Liver (tissue), 9 donors: ENCODE data around the gene NDUFAF8. TPM values are rescaled to one million over a fixed set of nuclear protein-coding genes. Genes with fewer than 3 reads are reported as not detected.

ENCODE experiments used
- DNase-seq: peaks from one replicate; pipeline ENCODE4 v3.0.0-alpha.2; 2017; ENCODE audit warnings: low spot score
- H3K27ac ChIP-seq, 2 donors: one replicate each; pipeline ENCODE4 v1.7.0; 2013; ENCODE audit warnings: inconsistent platforms in 2 of 2, low read length in 2 of 2, control low read depth in 1 of 2, low read depth in 1 of 2, mild to moderate bottlenecking in 1 of 2
- H3K27me3 ChIP-seq, 4 donors: one replicate each; pipeline versions ENCODE4 v1.6.1 to v1.7.0; 2013; ENCODE audit warnings: low read length in 3 of 4, inconsistent platforms in 1 of 4, mild to moderate bottlenecking in 1 of 4, moderate library complexity in 1 of 4; ENCODE audit not compliant: control insufficient read depth in 4 of 4, insufficient read depth in 4 of 4
- H3K36me3 ChIP-seq, 4 donors: one replicate each; pipeline versions ENCODE4 v1.6.1 to v1.7.0; 2013; ENCODE audit warnings: low read length in 3 of 4, mild to moderate bottlenecking in 3 of 4, low read depth in 1 of 4, moderate library complexity in 1 of 4; ENCODE audit not compliant: control insufficient read depth in 4 of 4, insufficient read depth in 3 of 4
- H3K4me1 ChIP-seq, 4 donors: one replicate each; pipeline versions ENCODE4 v1.6.1 to v1.7.0; 2013; ENCODE audit warnings: low read length in 3 of 4, mild to moderate bottlenecking in 3 of 4, moderate library complexity in 1 of 4; ENCODE audit not compliant: control insufficient read depth in 4 of 4, insufficient read depth in 4 of 4
- H3K4me3 ChIP-seq, 3 donors: one replicate each; pipeline versions ENCODE4 v1.6.1 to v1.7.0; 2013; ENCODE audit warnings: low read length in 3 of 3, control low read depth in 1 of 3, low read depth in 1 of 3, mild to moderate bottlenecking in 1 of 3
- H3K9ac ChIP-seq, 2 donors: one replicate each; pipeline ENCODE4 v1.7.0; 2013; ENCODE audit warnings: low read length in 2 of 2, mild to moderate bottlenecking in 2 of 2, moderate library complexity in 2 of 2, control low read depth in 1 of 2, low read depth in 1 of 2
- H3K9me3 ChIP-seq, 4 donors: one replicate each; pipeline versions ENCODE4 v1.6.1 to v1.7.0; 2013; ENCODE audit warnings: low read length in 3 of 4; ENCODE audit not compliant: control insufficient read depth in 4 of 4
- FOXA2 ChIP-seq: IDR thresholded peaks from 2 replicates; pipeline ENCODE4 v1.6.1; 2016; ENCODE audit warnings: antibody characterized with exemption
- HNF4A ChIP-seq, 2 donors: conservative IDR thresholded peaks; 2 replicates each; pipeline ENCODE4 v1.6.1; 2016; ENCODE audit warnings: antibody characterized with exemption in 2 of 2, mild to moderate bottlenecking in 2 of 2
- JUND ChIP-seq, 2 donors: IDR thresholded peaks; 2 replicates each; pipeline ENCODE4 v1.6.1; 2016; ENCODE audit warnings: antibody characterized with exemption in 2 of 2
- RAD21 ChIP-seq, 2 donors: IDR thresholded peaks; 2 replicates each; pipeline ENCODE4 v1.6.1; 2016; ENCODE audit warnings: antibody characterized with exemption in 2 of 2, mild to moderate bottlenecking in 2 of 2
- RXRA ChIP-seq, 2 donors: IDR thresholded peaks; 2 replicates each; pipeline ENCODE4 v1.6.1; 2017 to 2018; ENCODE audit warnings: antibody characterized with exemption in 2 of 2, mild to moderate bottlenecking in 1 of 2
- WGBS: extraction: QIAGEN DNeasy Blood & Tissue Kit; methylation state at CpG from one replicate; pipeline ENCODE4 v1.1.7; 2013; 5-methylcytosine and 5-hydroxymethylcytosine counted together
- polyA plus RNA-seq, 2 donors: library from polyadenylated mRNA; stranded (reverse) in 1 of 2; unstranded in 1 of 2; fragments of 200-250 nt in 1 of 2; fragments of >200 nt in 1 of 2; fragmentation: Nextera tagmentation in 1 of 2; extraction: Ambion mirVana in 1 of 2; gene quantifications; one replicate each; pipeline versions ENCODE4 v1.2.1 to v1.2.3, GENCODE V29; 2013 to 2015
- total RNA-seq, 2 donors: library from RNA; depleted of rRNA; stranded (reverse); fragments of >200 nt; gene quantifications; one replicate each; pipeline ENCODE4 v1.2.3, GENCODE V29; 2014
- TF ChIP-seq, protein P1 (sequence below): fragments of 150-350 bp; IDR thresholded peaks from 2 replicates; pipeline ENCODE4 v1.5.1; 2017; ENCODE audit warnings: improper control_type of control experiment, low read depth, low read length; ENCODE audit not compliant: missing input control
- TF ChIP-seq, protein P2 (sequence below): IDR thresholded peaks from 2 replicates; pipeline ENCODE4 v1.6.1; 2016; ENCODE audit warnings: antibody characterized with exemption
- TF ChIP-seq, protein P3 (sequence below): IDR thresholded peaks from 2 replicates; pipeline ENCODE4 v1.6.1; 2016; ENCODE audit warnings: antibody characterized with exemption, mild to moderate bottlenecking
- donor health status: healthy.
- donor health status: healthy.
- donor health status: healthy.
- donor health status: healthy.
- donor health status: healthy.

The NDUFAF8 gene
- total and polyA plus RNA-seq, 4 donors, result 8.3 to 67.4 (median 15.5) TPM

DNA sequence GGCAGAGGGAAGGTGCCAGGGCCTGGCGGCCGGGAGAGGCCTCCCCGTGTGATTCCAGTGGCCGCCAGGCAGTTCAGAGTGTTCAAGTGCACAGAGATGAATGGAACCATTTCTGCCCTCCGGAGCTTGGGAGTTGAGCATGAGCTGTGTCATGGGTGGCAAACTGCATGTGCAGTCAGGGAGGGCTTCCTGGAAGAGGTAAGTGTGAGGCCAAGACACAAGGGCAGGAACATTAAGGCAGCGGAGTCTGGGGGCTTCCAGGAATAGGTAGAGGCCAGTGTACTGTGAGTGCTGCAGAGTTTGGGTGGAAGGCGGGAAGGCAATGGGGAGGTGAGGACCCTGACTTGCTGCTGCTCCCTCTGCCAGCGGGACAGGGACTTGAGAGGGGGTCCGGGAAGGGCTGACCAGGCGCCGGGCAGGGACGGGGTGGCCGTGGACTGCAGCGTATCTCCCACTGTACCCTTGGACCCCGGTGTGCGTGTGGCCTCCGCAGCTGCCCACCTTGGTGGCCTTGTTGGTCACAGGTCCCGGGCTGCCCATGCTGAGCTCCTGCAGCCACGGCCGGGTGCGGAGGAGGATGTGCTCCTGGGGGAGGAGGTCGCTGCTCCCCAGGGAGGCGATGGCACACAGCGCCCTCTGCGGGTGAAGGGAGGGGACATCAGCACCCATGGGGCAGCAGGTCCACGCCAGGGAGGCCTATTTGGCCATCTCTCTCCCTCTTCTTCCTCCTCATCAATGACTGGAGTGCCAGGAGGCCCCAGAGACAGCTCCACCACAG is 8.9 kb upstream of the NDUFAF8 start:
- Histone ChIP-seq H3K4me1 (peaks cover 0 to 7% (median 0%) of the 10 kb centered on the region in 4 donors), H3K27me3 (no peaks in the 10 kb centered on the region), H3K9ac (no peak overlapping the region), H3K9me3 (no peaks in the 10 kb centered on the region), H3K36me3 (peaks cover 5 to 33% (median 13%) of the 10 kb centered on the region in 4 donors), H3K27ac (no peak overlapping the region), H3K4me3 (no peak overlapping the region)
- DNase-seq, result no peak
- TF ChIP-seq, protein P1, sequence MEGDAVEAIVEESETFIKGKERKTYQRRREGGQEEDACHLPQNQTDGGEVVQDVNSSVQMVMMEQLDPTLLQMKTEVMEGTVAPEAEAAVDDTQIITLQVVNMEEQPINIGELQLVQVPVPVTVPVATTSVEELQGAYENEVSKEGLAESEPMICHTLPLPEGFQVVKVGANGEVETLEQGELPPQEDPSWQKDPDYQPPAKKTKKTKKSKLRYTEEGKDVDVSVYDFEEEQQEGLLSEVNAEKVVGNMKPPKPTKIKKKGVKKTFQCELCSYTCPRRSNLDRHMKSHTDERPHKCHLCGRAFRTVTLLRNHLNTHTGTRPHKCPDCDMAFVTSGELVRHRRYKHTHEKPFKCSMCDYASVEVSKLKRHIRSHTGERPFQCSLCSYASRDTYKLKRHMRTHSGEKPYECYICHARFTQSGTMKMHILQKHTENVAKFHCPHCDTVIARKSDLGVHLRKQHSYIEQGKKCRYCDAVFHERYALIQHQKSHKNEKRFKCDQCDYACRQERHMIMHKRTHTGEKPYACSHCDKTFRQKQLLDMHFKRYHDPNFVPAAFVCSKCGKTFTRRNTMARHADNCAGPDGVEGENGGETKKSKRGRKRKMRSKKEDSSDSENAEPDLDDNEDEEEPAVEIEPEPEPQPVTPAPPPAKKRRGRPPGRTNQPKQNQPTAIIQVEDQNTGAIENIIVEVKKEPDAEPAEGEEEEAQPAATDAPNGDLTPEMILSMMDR, result peak; percentile 22
- TF ChIP-seq JUND (IDR thresholded peaks at IDR 0.05) (no peak), FOXA2 (no peak)
- WGBS, result 94% methylated on average over 26 of the region's 26 CpGs

DNA sequence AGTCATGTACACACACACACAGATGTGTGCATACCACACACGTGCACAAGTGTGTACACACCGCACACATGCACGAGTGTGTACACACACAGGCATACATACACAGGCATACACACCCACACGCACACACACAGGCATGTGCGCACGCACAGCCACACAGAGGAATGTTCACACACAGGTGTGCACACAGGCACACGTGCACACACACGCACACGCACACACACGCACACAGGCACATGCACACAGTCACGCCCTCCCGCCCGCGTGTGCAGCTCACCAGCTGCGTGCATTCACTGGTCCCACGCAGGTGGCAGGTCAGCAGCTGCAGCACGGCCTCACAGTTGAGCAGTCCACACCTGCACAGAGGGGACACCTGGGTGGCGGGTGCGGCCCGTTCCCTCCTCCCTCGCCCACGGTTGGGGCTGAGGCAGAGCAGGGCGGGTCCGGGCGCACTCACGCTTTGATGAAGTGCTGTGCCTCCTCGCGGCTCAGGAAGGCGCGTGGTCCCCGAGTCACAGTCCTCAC is 7.9 kb upstream of the NDUFAF8 start:
- peaks cover 0 to 7% (median 0%) of the 10 kb centered on the region in 4 donors for H3K4me1 ChIP-seq
- no peak overlapping the region for H3K9ac ChIP-seq
- H3K9me3 ChIP-seq, result no peaks in the 10 kb centered on the region
- no peak overlapping the region for H3K27ac ChIP-seq
- WGBS, result 93% methylated on average over 31 of the region's 31 CpGs
- peaks cover 5 to 33% (median 13%) of the 10 kb centered on the region in 4 donors for H3K36me3 ChIP-seq
- no peak for TF ChIP-seq HNF4A (conservative IDR thresholded peaks at IDR 0.05)
- TF ChIP-seq RAD21 (IDR thresholded peaks at IDR 0.05), result no peak
- TF ChIP-seq, protein P2, sequence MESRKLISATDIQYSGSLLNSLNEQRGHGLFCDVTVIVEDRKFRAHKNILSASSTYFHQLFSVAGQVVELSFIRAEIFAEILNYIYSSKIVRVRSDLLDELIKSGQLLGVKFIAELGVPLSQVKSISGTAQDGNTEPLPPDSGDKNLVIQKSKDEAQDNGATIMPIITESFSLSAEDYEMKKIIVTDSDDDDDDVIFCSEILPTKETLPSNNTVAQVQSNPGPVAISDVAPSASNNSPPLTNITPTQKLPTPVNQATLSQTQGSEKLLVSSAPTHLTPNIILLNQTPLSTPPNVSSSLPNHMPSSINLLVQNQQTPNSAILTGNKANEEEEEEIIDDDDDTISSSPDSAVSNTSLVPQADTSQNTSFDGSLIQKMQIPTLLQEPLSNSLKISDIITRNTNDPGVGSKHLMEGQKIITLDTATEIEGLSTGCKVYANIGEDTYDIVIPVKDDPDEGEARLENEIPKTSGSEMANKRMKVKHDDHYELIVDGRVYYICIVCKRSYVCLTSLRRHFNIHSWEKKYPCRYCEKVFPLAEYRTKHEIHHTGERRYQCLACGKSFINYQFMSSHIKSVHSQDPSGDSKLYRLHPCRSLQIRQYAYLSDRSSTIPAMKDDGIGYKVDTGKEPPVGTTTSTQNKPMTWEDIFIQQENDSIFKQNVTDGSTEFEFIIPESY, result no peak
- TF ChIP-seq RXRA (IDR thresholded peaks at IDR 0.05), result no peak
- TF ChIP-seq, protein P3, sequence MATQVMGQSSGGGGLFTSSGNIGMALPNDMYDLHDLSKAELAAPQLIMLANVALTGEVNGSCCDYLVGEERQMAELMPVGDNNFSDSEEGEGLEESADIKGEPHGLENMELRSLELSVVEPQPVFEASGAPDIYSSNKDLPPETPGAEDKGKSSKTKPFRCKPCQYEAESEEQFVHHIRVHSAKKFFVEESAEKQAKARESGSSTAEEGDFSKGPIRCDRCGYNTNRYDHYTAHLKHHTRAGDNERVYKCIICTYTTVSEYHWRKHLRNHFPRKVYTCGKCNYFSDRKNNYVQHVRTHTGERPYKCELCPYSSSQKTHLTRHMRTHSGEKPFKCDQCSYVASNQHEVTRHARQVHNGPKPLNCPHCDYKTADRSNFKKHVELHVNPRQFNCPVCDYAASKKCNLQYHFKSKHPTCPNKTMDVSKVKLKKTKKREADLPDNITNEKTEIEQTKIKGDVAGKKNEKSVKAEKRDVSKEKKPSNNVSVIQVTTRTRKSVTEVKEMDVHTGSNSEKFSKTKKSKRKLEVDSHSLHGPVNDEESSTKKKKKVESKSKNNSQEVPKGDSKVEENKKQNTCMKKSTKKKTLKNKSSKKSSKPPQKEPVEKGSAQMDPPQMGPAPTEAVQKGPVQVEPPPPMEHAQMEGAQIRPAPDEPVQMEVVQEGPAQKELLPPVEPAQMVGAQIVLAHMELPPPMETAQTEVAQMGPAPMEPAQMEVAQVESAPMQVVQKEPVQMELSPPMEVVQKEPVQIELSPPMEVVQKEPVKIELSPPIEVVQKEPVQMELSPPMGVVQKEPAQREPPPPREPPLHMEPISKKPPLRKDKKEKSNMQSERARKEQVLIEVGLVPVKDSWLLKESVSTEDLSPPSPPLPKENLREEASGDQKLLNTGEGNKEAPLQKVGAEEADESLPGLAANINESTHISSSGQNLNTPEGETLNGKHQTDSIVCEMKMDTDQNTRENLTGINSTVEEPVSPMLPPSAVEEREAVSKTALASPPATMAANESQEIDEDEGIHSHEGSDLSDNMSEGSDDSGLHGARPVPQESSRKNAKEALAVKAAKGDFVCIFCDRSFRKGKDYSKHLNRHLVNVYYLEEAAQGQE, result no peak
- H3K27me3 ChIP-seq, result no peaks in the 10 kb centered on the region
- DNase-seq, result no peak
- no peak overlapping the region for H3K4me3 ChIP-seq
